Stimulated activated CD8-positive, alpha-beta memory T cell treated with anti-CD3 and anti-CD28 coated beads, Interleukin-4, amount 100 ng/mL, for 48 hours (primary cell): Measurements from ENCODE around the gene MOGAT1.
"Not testable (repeated sequence)": the region's sequence is repeated elsewhere in the genome, so short reads cannot be mapped to it uniquely, and the experiment has no call there.

Experiments
- DNase-seq: peaks from one replicate; pipeline ENCODE4 v3.0.0-alpha.2; 2020

Gene MOGAT1

GRCh38 chr2:222710736-222711135, 39.3 kb downstream of the MOGAT1 start:
- DNase-seq, result no peak

GRCh38 chr2:222711315-222711940, 40.0 kb downstream of the MOGAT1 start:
- no peak for DNase-seq

- DNase-seq, result no peak
Measured at GRCh38 chr2:222713002-222713401, 41.5 kb downstream of the MOGAT1 start.

- no peak for DNase-seq
Measured at GRCh38 chr2:222714361-222715241, 43.1 kb downstream of the MOGAT1 start.

- no peak for DNase-seq
Measured at GRCh38 chr2:222715742-222716141, 44.3 kb downstream of the MOGAT1 start.

GRCh38 chr2:222719787-222720186, 48.3 kb downstream of the MOGAT1 start:
- not testable (repeated sequence) for DNase-seq

GRCh38 chr2:222721597-222721996, 50.1 kb downstream of the MOGAT1 start:
- not testable (repeated sequence) for DNase-seq

GRCh38 chr2:222722327-222722946, 51.0 kb downstream of the MOGAT1 start:
- DNase-seq, result no peak

GRCh38 chr2:222724208-222724607, 52.8 kb downstream of the MOGAT1 start:
- no peak for DNase-seq

- no peak for DNase-seq
Measured at GRCh38 chr2:222728621-222729020, 57.2 kb downstream of the MOGAT1 start.

GRCh38 chr2:222730366-222730999, 59.0 kb downstream of the MOGAT1 start:
- no peak for DNase-seq

GRCh38 chr2:222731201-222731621, 59.8 kb downstream of the MOGAT1 start:
- DNase-seq, result no peak

- no peak for DNase-seq
Measured at GRCh38 chr2:222732489-222733178, 61.2 kb downstream of the MOGAT1 start.

GRCh38 chr2:222733470-222733845, 62.0 kb downstream of the MOGAT1 start:
- DNase-seq, result no peak

- DNase-seq, result no peak
Measured at GRCh38 chr2:222733846-222734702, 62.6 kb downstream of the MOGAT1 start.

- no peak for DNase-seq
Measured at GRCh38 chr2:222734703-222735014, 63.2 kb downstream of the MOGAT1 start.

- no peak for DNase-seq
Measured at GRCh38 chr2:222736301-222736700, 64.8 kb downstream of the MOGAT1 start.

GRCh38 chr2:222736924-222737323, 65.5 kb downstream of the MOGAT1 start:
- no peak for DNase-seq

GRCh38 chr2:222738312-222738711, 66.9 kb downstream of the MOGAT1 start:
- DNase-seq, result no peak

GRCh38 chr2:222738809-222739208, 67.4 kb downstream of the MOGAT1 start:
- DNase-seq, result no peak

- DNase-seq, result no peak
Measured at GRCh38 chr2:222739939-222740338, 68.5 kb downstream of the MOGAT1 start.

GRCh38 chr2:222743251-222743812, 71.9 kb downstream of the MOGAT1 start:
- no peak for DNase-seq
